Fibroblast of skin of abdomen (primary cell): Measurements from ENCODE around the gene BMP8B.
A peak's percentile ranks its signal among the peaks of the same experiment; 100 is the strongest.
"Not testable (repeated sequence)": the region's sequence is repeated elsewhere in the genome, so short reads cannot be mapped to it uniquely, and the experiment has no call there.

Source experiments
- DNase-seq: peaks from one replicate; pipeline ENCODE4 v3.0.0-alpha.2; 2013

BMP8B gene

GRCh38 chr1:39812913-39813312, 24.2 kb upstream of the BMP8B start:
- DNase-seq = no peak

- DNase-seq = no peak
Observed at GRCh38 chr1:39808784-39809517, 20.3 kb upstream of the BMP8B start.

DNA sequence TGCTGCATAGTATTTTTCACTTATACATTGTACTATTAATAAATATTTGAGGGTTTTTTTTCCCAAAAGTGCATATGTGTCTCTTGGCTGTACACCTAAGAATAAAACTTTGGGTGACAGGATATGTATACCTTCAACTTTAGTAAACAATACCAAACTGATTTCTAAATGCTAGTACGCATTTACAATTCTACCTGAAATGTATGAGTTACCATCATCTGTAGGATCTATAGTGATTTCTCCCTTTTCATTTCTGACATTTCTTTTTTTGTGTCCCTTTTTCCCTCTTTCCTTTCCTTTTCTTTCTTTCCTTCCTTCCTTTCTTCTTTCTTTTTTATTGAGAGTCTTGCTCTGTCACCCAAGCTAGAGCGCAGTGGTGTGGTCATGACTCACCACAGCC, 16.7 kb upstream of the BMP8B start:
- no peak for DNase-seq

DNA sequence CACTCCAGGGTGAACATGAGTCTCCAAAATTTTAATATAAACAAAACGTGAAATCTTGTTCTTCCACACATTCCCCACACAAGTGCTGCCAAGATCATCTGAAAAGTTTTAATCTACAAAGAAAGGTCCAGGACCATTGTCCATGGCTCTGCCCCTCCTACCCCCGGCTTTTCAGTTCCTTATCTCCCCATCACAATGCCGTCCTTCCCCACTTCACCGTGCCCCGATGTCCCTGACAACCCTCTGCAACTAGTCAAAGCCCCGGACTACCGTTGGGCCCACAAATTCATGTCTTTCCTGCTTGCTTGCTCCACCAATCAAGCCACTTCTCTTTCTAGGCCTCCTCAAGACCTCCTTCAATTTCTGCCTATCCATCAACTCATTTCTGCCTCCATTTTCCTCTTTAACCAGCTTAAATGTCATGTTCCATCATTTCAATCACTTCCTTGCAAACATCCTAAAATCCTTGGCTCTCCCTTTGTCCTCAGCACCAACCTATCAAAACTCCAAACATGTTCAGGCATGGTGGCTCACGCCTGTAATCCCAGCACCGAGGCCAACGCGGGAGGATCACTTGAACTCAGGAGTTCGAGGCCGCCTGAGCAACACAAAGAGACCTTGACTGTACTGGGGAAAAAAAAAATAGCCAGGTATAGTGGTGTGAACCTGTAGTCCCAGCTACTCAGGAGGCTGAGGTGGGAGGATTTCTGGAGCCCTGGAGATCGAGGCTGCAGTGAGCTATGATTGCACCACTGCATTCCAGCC, 14.0 kb upstream of the BMP8B start:
- no peak for DNase-seq

DNA sequence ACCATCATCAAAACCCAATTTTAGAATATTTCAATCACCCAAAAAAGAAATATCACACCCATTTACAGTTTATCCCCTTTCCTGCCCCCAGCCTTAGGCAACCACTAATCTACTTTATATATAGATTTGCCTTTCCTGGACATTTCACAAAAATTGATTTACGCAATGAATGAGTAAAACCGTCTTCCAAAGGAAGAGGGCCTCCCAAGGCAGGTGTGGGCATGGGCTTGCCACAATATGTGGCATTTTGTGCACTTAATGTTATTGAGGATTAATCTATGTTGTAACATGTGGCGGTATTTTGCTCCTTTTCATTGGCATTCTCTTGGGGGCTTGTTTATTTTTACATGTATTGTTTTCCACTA, 11.8 kb upstream of the BMP8B start:
- no peak for DNase-seq

GRCh38 chr1:39799770-39800470, 11.3 kb upstream of the BMP8B start:
- peak; percentile 71 for DNase-seq

- DNase-seq = peak; percentile 52
Observed at GRCh38 chr1:39798859-39799769, 10.4 kb upstream of the BMP8B start.

- DNase-seq = no peak
Observed at GRCh38 chr1:39795651-39796050, 7.0 kb upstream of the BMP8B start.

GRCh38 chr1:39791838-39792237, 3.2 kb upstream of the BMP8B start:
- no peak for DNase-seq

- no peak for DNase-seq
Observed at GRCh38 chr1:39789571-39790110, 976 bp upstream of the BMP8B start.

DNA sequence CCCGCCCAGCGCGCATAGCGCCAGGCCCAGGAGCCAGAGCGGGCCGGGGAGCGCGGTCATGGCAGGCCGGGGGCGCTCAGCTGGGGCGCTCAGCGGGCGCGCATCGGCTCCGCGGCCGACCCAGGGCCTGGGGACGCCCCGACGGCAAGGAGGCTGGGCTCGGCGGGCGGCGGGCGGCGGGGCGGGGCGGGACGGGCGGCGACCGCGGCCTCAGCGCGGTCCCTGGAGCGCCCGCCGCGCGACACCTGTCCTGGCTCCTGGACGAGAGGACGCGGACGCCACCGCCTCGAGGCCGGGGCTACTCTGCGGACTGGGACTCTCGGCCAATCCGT, 273 bp downstream of the BMP8B start:
- DNase-seq = no peak

- DNase-seq = not testable (repeated sequence)
Observed at GRCh38 chr1:39787964-39788363, 701 bp downstream of the BMP8B start.

DNA sequence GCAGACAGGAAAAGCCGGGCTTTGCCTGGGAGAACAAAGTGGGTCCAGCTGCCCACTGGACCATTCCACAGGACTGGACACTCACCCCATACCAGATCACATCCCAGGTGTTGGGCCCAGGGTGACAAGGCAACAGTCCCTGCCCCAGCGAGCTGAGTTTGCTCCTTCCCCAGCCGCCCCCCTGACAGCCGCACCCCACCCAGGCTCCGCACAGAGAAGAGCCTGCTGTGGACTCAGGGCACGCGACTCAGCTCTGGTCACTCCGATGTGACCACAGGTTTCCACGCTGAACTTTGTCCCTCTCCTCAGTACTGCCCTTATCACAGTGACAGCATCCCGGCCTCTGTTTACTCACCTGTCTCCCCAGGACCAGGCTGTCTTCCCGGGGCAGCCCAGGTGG, 1.2 kb downstream of the BMP8B start:
- no peak for DNase-seq

DNA sequence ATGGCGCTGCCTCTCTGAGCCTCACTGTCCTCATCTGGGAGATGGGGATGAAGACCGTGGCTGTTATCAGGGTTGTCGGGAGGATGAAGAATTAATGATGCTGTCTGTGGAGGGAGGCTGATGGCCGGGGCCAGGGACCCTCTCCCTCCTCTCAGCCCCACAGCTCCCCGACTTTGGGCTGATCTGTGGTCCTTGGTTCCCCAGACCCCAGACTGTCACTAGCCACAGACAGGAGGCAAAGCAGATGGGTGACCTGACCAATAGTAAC, 1.6 kb downstream of the BMP8B start:
- not testable (repeated sequence) for DNase-seq

DNA sequence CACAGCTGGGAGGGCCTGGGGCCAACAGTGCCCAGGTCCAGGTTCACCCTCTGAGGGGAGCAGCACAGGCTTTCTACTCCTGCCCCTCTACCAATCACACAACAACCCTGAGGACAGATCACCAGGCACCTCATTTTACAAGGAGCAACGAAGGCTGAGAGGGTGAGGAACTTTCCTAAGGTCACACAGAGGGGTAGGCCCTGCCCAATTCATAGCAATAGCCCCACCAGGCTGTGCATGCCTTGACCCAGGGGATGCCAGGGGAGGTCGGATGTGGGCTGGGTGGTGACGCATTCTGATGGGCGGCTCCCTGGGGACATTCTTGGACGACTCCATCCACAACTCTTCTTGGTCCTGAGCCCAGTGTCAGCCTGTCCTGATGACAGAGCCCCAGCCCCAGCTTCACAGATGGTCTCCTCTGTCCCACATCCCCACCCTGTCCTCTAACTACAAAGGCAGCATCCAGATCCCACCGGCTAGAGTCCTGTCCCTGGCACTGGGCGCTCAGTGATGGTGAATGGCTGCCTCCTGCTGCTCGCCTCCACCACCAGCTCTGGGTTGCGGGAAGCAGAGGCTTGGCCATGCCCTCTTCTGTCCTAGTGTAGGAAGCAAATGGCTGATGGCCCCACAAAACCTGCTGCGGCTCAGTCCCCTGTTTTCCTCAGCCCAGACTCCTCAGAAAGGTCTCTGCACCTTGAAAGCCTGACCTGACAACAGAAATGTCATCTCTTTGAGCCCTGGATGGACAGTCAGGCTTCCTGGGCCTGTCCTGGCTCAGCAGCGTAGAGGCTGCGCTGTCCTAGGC, 2.2 kb downstream of the BMP8B start:
- DNase-seq = not testable (repeated sequence)

DNA sequence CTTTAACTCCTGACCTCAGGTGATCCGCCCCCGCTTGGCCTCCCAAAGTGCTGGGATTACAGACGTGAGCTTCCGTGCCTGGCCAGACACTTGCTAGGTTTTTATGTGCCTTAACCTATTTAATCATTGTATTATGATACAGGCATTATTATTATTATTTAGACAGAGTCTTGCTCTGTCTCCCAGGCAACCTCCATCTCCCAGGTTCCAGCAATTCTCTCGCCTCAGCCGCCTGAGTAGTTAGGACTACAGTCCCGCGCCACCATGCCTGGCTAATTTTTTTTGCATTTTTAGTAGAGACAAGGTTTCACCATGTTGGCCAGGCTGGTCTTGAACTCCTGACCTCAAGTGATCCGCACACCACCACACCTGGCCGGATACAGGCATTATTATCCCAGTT, 6.0 kb downstream of the BMP8B start:
- DNase-seq = not testable (repeated sequence)

DNA sequence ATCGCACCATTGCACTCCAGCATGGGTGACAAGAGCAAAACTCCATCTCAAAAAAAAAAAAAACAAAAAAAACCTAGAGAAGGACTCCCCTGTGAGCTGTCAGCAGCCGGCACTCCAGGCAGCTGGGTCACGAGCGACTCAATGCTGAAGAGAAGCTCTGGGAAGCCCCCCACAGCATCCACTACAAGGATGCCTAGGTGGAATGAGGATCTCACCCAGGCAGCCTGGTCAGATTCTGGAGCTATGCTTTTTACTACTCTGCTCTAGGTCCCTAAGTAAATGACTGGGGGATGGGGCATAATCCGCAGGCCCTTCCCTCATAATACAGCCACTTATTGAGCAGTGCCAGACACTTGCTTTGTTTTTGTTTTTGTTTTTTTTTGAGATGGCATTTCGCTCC, 6.6 kb downstream of the BMP8B start:
- no peak for DNase-seq

DNA sequence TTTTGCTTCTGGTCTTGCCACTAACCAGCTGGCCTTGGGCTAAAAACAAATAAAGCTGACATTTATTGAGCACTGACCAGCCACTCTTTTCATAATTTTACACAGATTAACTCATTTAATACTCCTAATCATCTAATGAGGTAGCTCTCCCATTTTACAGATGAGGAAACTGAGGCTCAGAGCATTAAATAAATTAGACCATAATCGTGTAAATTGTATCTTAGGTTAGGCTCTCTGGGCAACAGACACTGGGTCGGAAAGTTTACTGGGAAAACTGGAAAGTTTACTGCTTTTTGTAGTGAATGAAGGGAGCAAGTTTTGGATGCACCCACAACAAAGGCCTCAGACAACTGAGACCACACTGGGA, 7.3 kb downstream of the BMP8B start:
- no peak for DNase-seq

GRCh38 chr1:39779821-39780220, 8.8 kb downstream of the BMP8B start:
- no peak for DNase-seq

- no peak for DNase-seq
Observed at GRCh38 chr1:39779137-39779536, 9.5 kb downstream of the BMP8B start.

DNA sequence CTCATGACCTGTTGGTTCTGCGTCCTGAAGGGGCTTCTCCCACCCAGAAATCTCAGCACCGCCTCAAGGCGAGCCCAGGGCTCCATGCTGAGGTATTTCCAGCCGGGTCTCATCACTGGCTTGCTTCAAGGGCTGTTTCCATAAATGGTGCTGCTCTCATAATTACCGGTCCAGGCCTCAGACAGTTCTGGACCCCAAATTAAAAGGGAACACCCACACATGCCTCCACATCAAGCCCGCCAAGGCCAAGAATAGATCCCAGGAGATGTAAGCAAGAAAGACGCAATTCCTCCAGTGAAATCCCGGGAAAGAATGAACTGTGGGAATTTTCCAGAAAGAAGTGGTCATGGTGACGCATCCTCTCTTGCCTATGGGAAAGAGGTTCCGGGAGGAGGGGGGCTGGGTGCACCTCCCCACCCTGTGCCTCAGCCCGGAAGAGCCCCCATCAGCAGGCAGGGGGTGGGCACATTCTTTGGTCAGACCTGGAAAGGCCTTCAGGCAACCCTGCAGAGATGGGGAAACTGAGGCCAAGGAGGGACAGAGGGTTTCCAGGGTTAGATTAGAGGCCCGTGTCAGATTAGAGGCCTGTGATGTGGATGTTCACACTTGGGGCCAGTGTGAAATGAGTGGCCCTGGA, 10.1 kb downstream of the BMP8B start:
- not testable (repeated sequence) for DNase-seq
